ENCODE measurements around the gene QARS1.
A peak's percentile ranks its signal among the peaks of the same experiment; 100 is the strongest.

QARS1 gene

DNA sequence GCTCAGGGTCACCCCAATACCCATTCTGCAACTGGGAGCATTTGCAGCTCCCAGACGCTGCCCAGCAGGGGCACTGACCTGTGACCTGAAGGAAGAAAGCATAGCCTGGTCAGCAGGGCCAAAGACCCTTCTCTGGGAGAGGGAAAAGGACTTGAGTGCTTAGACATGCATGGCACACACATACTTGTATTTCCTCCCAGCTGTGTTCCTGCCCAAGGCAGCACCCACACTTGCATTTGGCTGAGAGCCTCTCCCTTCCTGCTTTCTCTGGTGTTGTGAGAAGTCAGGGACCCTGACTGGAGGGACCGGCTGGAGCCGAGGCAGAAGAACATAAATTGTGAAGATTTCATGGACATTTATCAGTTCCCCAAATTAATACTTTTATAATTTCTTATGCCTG, 35.5 kb upstream of the QARS1 start:
- Histone ChIP-seq H3K23ac (ENCODE audit: low read depth, low read length, poor library complexity) (no peak overlapping the region), H2AFZ (ENCODE audit: low read length) (no peak overlapping the region), H2AK5ac (ENCODE audit: low read depth, low read length) (no peak overlapping the region), H3K4ac (ENCODE audit: low read length) (no peak overlapping the region), H3K14ac (ENCODE audit: low read length) (no peak overlapping the region), H3K9ac (ENCODE audit: low read depth, low read length, poor library complexity) (no peak overlapping the region), H3K36me3 (replicated peaks in 1 of 2; ENCODE audit: control insufficient read depth in 2 of 2, insufficient read depth in 2 of 2, low read length in 2 of 2) (no peaks in the 10 kb centered on the region), H4K91ac (ENCODE audit: low read depth, low read length, poor library complexity) (no peak overlapping the region), H3K18ac (ENCODE audit: low read length) (no peak overlapping the region), H3K4me3 (ENCODE audit: low read length in 2 of 2) (no peak overlapping the region), H2BK5ac (ENCODE audit: low read length) (no peak overlapping the region), H4K8ac (ENCODE audit: low read depth, low read length) (no peak overlapping the region), H2BK120ac (ENCODE audit: low read depth, low read length) (no peak overlapping the region), H3K79me1 (ENCODE audit: low read depth, low read length) (no peaks in the 10 kb centered on the region), H2BK12ac (ENCODE audit: low read length) (no peak overlapping the region), H2BK15ac (ENCODE audit: low read length) (no peak overlapping the region), H3K27me3 (ENCODE audit: control insufficient read depth in 3 of 3, insufficient read depth in 3 of 3, low read depth in 1 of 3, low read length in 3 of 3) (peaks cover 0 to 5% (median 0%) of the 10 kb centered on the region in 3 experiments), H3K27ac (replicated peaks; ENCODE audit: low read length) (no peak overlapping the region), H3K4me2 (ENCODE audit: insufficient read depth, low read length, poor library complexity, severe bottlenecking) (no peak overlapping the region), H3K4me1 (ENCODE audit: control insufficient read depth in 2 of 2, insufficient read depth in 1 of 2, low read depth in 1 of 2, low read length in 2 of 2) (peaks cover 4 to 5% of the 10 kb centered on the region in 2 donors), H3K9me3 (replicated peaks in 1 of 2; ENCODE audit: control insufficient read depth in 2 of 2, insufficient read depth in 1 of 2, low read depth in 1 of 2, low read length in 2 of 2) (peaks cover 5% of the 10 kb centered on the region in 2 donors)
- no CpG with 5 or more reads among the region's 3 CpGs for WGBS, 2 donors (ENCODE audit: extremely low coverage in 2 of 2, insufficient read length in 2 of 2, insufficient replicate concordance in 1 of 2)
- DNase-seq (ENCODE audit: low spot score): no peak

DNA sequence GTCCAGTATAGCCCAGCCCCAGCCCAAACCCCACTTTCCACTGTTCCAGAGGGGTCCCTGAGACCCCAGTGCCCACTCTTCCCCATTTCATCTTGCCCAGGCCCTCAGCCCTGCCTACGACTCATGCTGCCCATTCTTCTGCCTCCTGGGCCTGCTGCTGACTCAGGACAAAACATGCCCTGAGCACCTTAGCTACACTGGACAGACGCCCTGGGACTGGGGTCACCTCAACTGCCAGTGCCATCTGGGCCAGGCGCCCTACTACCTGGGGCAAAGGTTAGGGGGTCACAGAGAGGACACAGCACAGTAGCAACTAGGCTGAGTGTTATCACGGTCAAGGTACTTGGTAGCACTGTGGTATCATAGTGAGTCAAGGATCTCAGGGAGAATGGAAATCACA, 30.9 kb upstream of the QARS1 start:
- H3K9me3 ChIP-seq (replicated peaks in 1 of 2; ENCODE audit: control insufficient read depth in 2 of 2, insufficient read depth in 1 of 2, low read depth in 1 of 2, low read length in 2 of 2): no peaks in the 10 kb centered on the region
- no peak overlapping the region for H3K23ac ChIP-seq (ENCODE audit: low read depth, low read length, poor library complexity)
- H4K8ac ChIP-seq (ENCODE audit: low read depth, low read length): no peak overlapping the region
- H3K4me3 ChIP-seq (ENCODE audit: low read length in 2 of 2): no peak overlapping the region
- peaks cover 9 to 11% of the 10 kb centered on the region in 2 donors for H3K4me1 ChIP-seq (ENCODE audit: control insufficient read depth in 2 of 2, insufficient read depth in 1 of 2, low read depth in 1 of 2, low read length in 2 of 2)
- H2BK12ac ChIP-seq (ENCODE audit: low read length): no peak overlapping the region
- H3K4me2 ChIP-seq (ENCODE audit: insufficient read depth, low read length, poor library complexity, severe bottlenecking): no peak overlapping the region
- peak overlapping the region; percentile 92 for H2AK5ac ChIP-seq (ENCODE audit: low read depth, low read length)
- WGBS, 2 donors (ENCODE audit: extremely low coverage in 2 of 2, insufficient read length in 2 of 2, insufficient replicate concordance in 1 of 2): no CpG with 5 or more reads among the region's 4 CpGs
- H2BK15ac ChIP-seq (ENCODE audit: low read length): peak overlapping the region; percentile 6
- H3K27me3 ChIP-seq (ENCODE audit: control insufficient read depth in 3 of 3, insufficient read depth in 3 of 3, low read depth in 1 of 3, low read length in 3 of 3): no peaks in the 10 kb centered on the region
- H3K9ac ChIP-seq (ENCODE audit: low read depth, low read length, poor library complexity): no peak overlapping the region
- no peak overlapping the region for H3K4ac ChIP-seq (ENCODE audit: low read length)
- H3K79me1 ChIP-seq (ENCODE audit: low read depth, low read length): peaks cover 3% of the 10 kb centered on the region
- no peak overlapping the region for H3K18ac ChIP-seq (ENCODE audit: low read length)
- H3K36me3 ChIP-seq (replicated peaks in 1 of 2; ENCODE audit: control insufficient read depth in 2 of 2, insufficient read depth in 2 of 2, low read length in 2 of 2): peaks cover 5 to 8% of the 10 kb centered on the region in 2 donors
- no peak for DNase-seq (ENCODE audit: low spot score)
- no peak overlapping the region for H4K91ac ChIP-seq (ENCODE audit: low read depth, low read length, poor library complexity)
- H3K27ac ChIP-seq (replicated peaks; ENCODE audit: low read length): no peak overlapping the region
- no peak overlapping the region for H3K14ac ChIP-seq (ENCODE audit: low read length)
- no peak overlapping the region for H2AFZ ChIP-seq (ENCODE audit: low read length)
- peak overlapping the region; percentile 16 for H2BK5ac ChIP-seq (ENCODE audit: low read length)
- no peak overlapping the region for H2BK120ac ChIP-seq (ENCODE audit: low read depth, low read length)

DNA sequence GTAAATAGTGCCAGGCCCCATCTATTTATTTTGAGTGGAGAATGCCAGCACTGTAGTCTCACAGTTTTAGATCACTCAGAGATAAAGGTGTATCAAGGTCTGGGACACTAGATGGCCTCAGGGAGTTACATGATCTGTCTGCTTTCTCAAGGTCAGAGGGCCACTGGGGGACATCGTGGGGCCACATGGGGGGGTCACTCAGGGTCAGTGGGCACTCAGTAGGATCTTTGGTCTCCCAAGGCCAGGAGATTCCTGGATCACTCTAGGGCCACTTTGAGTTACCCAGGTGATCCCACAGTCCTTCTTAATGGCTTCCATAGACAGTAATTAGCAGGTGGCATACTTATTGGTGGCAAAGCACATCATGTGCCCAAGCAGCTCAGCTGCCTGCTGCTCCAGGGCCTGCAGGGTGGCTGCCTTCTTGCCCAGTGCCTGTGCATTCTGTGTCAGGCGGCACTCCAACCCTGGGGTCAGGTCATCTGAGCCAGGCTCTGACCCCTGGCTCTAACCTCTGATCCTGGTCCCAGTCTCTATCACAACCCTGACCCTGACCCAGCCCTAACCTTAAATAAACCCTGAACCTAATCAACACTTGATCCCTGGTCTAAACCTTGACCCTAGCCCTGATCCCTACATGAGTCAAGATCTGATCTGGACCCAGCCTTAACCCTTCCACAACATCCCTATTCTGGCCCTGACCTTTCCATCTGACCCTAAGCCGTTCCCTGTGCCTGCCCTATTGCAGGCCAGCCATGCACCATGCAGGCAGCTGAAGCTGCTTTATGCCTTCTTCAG, 30.1 kb upstream of the QARS1 start:
- no peak overlapping the region for H2AFZ ChIP-seq (ENCODE audit: low read length)
- H3K4ac ChIP-seq (ENCODE audit: low read length): no peak overlapping the region
- H3K9me3 ChIP-seq (replicated peaks in 1 of 2; ENCODE audit: control insufficient read depth in 2 of 2, insufficient read depth in 1 of 2, low read depth in 1 of 2, low read length in 2 of 2): no peaks in the 10 kb centered on the region
- no peak overlapping the region for H4K91ac ChIP-seq (ENCODE audit: low read depth, low read length, poor library complexity)
- H3K4me3 ChIP-seq (ENCODE audit: low read length in 2 of 2): no peak overlapping the region
- peaks cover 4 to 7% of the 10 kb centered on the region in 2 donors for H3K4me1 ChIP-seq (ENCODE audit: control insufficient read depth in 2 of 2, insufficient read depth in 1 of 2, low read depth in 1 of 2, low read length in 2 of 2)
- H3K79me1 ChIP-seq (ENCODE audit: low read depth, low read length): peaks cover 3% of the 10 kb centered on the region
- H3K36me3 ChIP-seq (replicated peaks in 1 of 2; ENCODE audit: control insufficient read depth in 2 of 2, insufficient read depth in 2 of 2, low read length in 2 of 2): peaks cover 5 to 11% of the 10 kb centered on the region in 2 donors
- no peak overlapping the region for H3K23ac ChIP-seq (ENCODE audit: low read depth, low read length, poor library complexity)
- peak overlapping the region; percentile 48 for H3K18ac ChIP-seq (ENCODE audit: low read length)
- no peak overlapping the region for H3K9ac ChIP-seq (ENCODE audit: low read depth, low read length, poor library complexity)
- H3K14ac ChIP-seq (ENCODE audit: low read length): no peak overlapping the region
- no peak overlapping the region for H2BK5ac ChIP-seq (ENCODE audit: low read length)
- H4K8ac ChIP-seq (ENCODE audit: low read depth, low read length): no peak overlapping the region
- DNase-seq (ENCODE audit: low spot score): no peak
- H3K4me2 ChIP-seq (ENCODE audit: insufficient read depth, low read length, poor library complexity, severe bottlenecking): no peak overlapping the region
- H2BK15ac ChIP-seq (ENCODE audit: low read length): peak overlapping the region; percentile 6
- H3K27me3 ChIP-seq (ENCODE audit: control insufficient read depth in 3 of 3, insufficient read depth in 3 of 3, low read depth in 1 of 3, low read length in 3 of 3): no peaks in the 10 kb centered on the region
- peak overlapping the region; percentile 92 for H2AK5ac ChIP-seq (ENCODE audit: low read depth, low read length)
- no peak overlapping the region for H3K27ac ChIP-seq (replicated peaks; ENCODE audit: low read length)
- peak overlapping the region; percentile 28 for H2BK12ac ChIP-seq (ENCODE audit: low read length)
- WGBS, 2 donors (ENCODE audit: extremely low coverage in 2 of 2, insufficient read length in 2 of 2, insufficient replicate concordance in 1 of 2): no CpG with 5 or more reads among the region's 3 CpGs
- H2BK120ac ChIP-seq (ENCODE audit: low read depth, low read length): no peak overlapping the region

GRCh38 chr3:49133226-49133951, 28.8 kb upstream of the QARS1 start:
- Histone ChIP-seq H3K4ac (ENCODE audit: low read length) (peak overlapping the region; percentile 97), H2BK5ac (ENCODE audit: low read length) (peak overlapping the region; percentile 33), H4K8ac (ENCODE audit: low read depth, low read length) (no peak overlapping the region), H3K27ac (replicated peaks; ENCODE audit: low read length) (peak overlapping the region; percentile 85), H3K23ac (ENCODE audit: low read depth, low read length, poor library complexity) (no peak overlapping the region), H4K91ac (ENCODE audit: low read depth, low read length, poor library complexity) (no peak overlapping the region), H3K79me1 (ENCODE audit: low read depth, low read length) (peaks cover 3% of the 10 kb centered on the region), H2BK12ac (ENCODE audit: low read length) (no peak overlapping the region), H2BK15ac (ENCODE audit: low read length) (peak overlapping the region; percentile 71), H2BK120ac (ENCODE audit: low read depth, low read length) (peak overlapping the region; percentile 88), H3K14ac (ENCODE audit: low read length) (peak overlapping the region; percentile 39), H3K36me3 (replicated peaks in 1 of 2; ENCODE audit: control insufficient read depth in 2 of 2, insufficient read depth in 2 of 2, low read length in 2 of 2) (peaks cover 10 to 12% of the 10 kb centered on the region in 2 donors), H3K4me3 (ENCODE audit: low read length in 2 of 2) (peak overlapping the region; percentile 79 to 84), H2AFZ (ENCODE audit: low read length) (peak overlapping the region; percentile 95), H2AK5ac (ENCODE audit: low read depth, low read length) (no peak overlapping the region), H3K18ac (ENCODE audit: low read length) (peak overlapping the region; percentile 98), H3K9ac (ENCODE audit: low read depth, low read length, poor library complexity) (peak overlapping the region; percentile 82), H3K4me2 (ENCODE audit: insufficient read depth, low read length, poor library complexity, severe bottlenecking) (peak overlapping the region; percentile 95), H3K4me1 (ENCODE audit: control insufficient read depth in 2 of 2, insufficient read depth in 1 of 2, low read depth in 1 of 2, low read length in 2 of 2) (peaks cover 4 to 7% of the 10 kb centered on the region in 2 donors), H3K9me3 (replicated peaks in 1 of 2; ENCODE audit: control insufficient read depth in 2 of 2, insufficient read depth in 1 of 2, low read depth in 1 of 2, low read length in 2 of 2) (no peaks in the 10 kb centered on the region), H3K27me3 (ENCODE audit: control insufficient read depth in 3 of 3, insufficient read depth in 3 of 3, low read depth in 1 of 3, low read length in 3 of 3) (no peaks in the 10 kb centered on the region)
- DNase-seq (ENCODE audit: low spot score): peak; percentile 85
- WGBS, 2 donors (ENCODE audit: extremely low coverage in 2 of 2, insufficient read length in 2 of 2, insufficient replicate concordance in 1 of 2): no CpG with 5 or more reads among the region's 30 CpGs
